GM18861 (cell line): ENCODE data around the gene SHB.

Experiments
- ATAC-seq: cut with Tn5 transposase; IDR thresholded peaks from one replicate; pipeline ENCODE4 v1.9.1; 2021; ENCODE audit not compliant: unreplicated experiment

The SHB gene

DNA sequence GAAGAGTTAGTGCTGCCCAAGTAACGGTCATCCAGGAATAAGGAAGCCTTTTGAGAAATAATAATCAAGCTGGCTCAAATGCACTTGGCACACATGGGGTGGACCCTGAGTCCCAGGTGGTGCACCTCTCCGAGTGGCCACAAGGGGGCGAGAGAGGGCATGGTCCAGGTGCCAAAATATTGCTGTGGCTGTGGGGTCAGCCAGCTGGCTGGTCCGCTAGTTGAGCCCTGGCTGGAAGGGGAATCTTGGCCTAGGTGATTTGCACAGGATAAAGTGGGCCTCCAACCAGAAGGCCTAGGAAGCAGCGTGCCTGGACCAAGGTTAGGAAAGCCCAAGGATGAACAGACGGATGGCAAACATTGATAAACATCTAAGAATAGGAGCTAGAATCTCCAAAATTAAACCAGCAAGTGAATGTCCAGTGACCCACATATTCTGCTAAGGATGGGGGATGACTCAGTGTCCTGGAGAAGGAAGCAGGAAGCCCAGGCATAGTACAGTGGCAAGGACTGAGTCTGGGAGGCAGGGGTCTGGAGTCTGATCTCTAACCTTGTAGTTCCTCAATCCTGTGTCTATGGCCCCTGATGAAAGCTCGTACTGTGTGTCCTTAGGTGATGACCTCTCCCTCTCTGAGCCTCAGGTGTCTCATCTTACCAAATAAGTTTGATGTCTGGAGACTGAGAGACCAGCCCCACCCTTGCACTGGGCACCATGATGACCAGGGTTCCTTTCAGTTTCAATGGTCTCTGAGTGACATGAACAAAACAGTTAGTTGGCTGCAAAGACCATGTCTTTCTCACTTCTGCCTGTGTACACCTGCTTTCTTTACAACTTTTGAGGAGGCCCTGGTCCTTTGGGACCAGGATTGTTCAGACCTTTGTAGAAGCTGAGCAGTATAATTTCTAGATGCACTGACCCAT lies 19.2 kb upstream of the SHB start:
- ATAC-seq: no peak

- no peak for ATAC-seq
Observed at GRCh38 chr9:38086496-38086895, 17.5 kb upstream of the SHB start.

DNA sequence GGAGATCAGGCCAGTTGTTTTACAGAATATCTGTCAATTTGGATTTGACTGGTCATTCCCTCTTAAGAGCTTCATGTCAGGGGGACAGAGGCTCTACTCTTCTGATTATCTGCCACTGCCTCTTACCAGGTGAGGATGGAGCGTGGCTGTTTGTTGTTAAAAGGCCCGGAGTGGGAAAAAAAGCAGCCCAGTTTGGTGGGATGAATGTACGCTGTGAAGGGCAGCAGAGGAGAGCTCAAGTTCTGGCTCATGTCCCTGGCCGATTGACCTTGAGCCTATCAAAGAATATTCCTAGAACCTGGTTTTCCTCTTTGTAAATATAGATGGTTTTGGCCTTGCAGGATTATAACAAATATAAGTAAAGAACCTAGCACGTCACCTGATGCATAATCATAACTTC lies 16.3 kb upstream of the SHB start:
- ATAC-seq: no peak

DNA sequence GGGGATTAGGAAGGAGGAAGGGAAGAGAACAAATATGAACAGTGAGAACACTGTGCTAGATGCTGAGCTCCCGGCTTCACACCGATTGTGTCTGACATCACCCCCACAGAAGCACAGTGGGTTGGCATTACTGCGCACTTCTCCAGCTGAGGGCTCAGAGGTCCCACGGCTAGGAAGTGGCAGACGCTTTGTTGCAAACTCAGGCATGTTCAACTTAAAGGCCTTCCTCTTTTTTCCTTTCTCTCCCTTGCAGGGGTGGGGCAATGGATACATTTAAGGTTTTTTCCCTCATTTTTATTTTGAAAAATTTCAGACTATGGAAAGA lies 15.5 kb upstream of the SHB start:
- ATAC-seq: no peak

GRCh38 chr9:38083858-38084555 lies 15.0 kb upstream of the SHB start:
- ATAC-seq: no peak

DNA sequence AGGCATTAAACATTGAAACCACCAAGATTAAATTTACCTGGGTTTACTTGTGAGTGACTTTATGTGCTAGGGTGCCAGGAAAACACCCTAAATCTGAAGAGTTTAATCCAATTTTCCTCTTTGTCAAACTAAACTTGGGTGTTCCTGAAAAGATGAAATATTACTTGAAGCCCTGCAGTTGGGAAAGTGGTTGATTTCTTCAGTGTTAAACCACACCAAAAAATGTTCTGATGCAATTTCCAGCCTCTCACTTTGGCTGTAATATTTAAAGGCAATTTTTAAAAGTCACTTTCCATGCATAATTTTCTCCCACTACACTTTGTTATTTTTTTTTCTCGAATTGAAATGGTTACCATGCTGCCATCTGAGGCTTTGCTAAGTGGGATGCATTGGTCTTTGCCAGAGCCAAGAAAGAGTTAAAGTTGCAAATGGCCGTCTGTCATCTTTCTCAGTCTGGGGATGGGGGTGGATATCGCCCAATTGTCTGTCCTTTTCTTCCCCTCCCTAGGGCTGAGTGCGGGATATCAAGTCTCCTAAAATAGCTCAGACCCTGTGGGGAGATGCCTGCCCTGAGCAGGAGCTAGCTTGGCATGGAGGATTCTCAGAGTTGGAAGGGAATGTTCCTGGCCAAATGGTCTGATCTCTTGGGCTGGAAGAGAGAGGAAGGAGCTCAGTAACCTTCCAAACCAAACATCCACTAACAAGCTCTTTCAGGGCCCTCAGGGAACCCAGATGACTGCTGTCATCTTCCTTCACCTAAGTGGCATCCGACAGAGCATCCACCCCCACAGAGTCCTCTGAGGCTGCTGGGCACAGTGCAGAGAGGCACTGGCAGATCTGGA lies 13.6 kb upstream of the SHB start:
- no peak for ATAC-seq

DNA sequence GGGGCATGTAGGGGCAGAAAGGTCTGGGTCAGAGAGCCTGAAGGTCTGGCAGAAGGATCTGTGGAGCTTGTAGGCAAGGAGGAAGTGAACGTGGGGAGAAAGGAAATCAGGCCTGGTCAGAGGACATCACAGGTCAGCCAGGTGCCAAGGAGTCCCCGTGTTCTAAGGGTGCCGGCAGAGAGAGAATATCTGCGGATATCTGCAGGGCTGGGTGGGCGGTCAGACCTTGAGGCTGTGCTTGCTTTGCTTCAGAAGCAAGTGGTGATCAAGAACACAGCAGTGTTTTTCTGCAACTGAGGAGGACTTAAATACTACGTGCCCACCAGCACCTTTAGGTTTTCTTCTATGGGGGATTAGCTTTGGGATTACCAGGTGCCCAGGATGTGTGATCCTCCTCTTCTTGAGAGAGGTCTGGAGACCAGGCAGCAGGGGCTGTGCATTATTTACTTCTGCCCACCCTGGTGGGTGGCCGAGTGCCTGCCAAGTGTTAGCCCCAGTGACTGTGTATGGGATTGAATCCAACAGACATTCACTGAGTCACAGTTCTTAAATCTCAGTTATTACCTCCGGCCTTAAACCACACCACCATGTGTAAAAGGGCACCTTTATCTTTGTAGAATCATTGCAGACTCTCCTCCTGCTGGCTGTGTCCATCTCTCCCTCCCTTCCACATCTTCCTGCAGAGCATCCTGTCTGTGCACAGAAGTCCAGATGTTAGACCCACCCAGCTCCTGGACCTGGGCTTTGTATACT lies 12.5 kb upstream of the SHB start:
- no peak for ATAC-seq

DNA sequence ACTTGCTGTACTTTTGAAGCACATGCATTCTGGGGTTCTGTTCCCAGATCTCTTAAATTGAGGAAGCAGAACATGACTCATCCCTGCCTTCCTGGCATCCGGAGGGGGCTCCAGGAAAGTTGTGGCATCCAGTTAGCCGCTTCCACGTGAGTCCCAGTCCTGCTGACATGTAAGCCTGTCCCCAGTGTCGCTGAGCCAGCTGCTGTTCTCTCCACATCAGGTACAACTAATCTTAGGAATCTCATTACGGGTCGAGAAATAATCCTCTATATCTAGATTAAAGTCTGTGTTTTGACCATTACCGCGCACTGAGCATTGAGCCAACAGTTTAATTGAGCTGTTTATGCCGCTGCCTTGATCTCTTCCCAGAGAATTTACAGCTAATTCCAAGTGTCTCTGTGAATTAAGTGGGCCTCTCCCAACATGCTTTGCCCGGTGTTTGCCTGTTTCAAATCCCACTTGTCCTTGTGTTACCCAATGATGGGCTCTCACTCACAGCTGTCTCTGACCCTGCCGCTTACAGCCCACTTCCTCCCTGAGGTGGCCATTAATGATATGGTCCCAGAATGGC lies 10.5 kb upstream of the SHB start:
- no peak for ATAC-seq

GRCh38 chr9:38075272-38075671 lies 6.2 kb upstream of the SHB start:
- no peak for ATAC-seq

DNA sequence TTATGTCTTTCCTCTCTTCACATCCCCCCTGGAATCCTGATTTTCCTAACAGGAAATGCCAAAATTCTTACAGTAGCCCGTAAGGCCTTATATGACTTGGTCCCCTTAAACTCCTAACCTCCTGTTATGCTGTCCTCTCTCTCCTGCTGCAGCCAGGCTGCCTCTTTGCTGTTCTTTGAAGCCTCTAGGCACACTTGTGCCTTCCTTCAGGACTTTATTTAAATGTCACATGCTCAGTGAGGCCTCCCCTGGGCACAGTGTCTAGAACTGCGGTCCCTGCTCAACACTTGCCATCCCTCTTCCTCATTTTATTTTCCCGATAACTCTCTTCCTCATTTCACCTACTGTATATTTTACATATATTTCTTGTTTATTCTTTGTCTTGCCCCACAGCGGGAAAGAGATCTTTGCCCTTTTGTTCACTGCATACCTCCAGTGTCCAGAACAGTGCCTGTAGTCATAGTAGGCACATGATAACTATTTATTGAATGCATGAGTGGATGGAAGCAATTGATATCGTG lies 5.5 kb upstream of the SHB start:
- ATAC-seq: no peak

- no peak for ATAC-seq
Observed at GRCh38 chr9:38073882-38074281, 4.9 kb upstream of the SHB start.

DNA sequence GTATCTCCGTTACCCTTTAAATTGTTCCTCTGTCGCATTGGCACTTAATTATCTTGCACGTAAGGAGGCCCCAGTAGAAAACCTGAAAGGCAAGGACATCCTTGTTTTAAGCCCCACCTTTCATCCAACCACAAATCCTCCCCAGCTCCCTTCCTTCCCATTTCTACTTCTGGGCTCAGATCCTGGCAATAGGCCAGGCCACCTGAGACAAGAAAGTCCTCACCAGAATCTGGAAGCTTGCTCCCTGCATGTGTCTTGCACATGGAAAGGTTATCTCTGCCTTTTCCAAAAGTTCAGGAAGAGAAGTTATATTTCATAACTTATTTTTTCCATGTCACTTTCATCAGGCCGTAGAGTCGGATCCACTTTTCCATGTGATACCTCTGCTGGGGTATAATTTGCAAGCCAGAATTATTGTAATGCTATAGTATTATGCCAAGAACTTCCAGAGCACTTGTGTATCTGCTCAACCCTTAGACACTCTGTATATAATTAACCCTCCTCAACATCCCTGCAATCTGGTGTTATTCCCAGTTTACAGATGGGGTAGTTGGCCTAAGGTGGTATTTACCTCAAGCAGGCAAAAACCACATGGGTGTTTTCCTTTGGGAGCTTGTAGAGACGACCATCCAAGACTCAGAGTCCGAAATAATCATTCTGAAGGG lies 2.6 kb upstream of the SHB start:
- ATAC-seq: no peak

- ATAC-seq: no peak
Observed at GRCh38 chr9:38067859-38068681, 957 bp downstream of the SHB start.

GRCh38 chr9:38066914-38067858 lies 1.8 kb downstream of the SHB start:
- no peak for ATAC-seq

DNA sequence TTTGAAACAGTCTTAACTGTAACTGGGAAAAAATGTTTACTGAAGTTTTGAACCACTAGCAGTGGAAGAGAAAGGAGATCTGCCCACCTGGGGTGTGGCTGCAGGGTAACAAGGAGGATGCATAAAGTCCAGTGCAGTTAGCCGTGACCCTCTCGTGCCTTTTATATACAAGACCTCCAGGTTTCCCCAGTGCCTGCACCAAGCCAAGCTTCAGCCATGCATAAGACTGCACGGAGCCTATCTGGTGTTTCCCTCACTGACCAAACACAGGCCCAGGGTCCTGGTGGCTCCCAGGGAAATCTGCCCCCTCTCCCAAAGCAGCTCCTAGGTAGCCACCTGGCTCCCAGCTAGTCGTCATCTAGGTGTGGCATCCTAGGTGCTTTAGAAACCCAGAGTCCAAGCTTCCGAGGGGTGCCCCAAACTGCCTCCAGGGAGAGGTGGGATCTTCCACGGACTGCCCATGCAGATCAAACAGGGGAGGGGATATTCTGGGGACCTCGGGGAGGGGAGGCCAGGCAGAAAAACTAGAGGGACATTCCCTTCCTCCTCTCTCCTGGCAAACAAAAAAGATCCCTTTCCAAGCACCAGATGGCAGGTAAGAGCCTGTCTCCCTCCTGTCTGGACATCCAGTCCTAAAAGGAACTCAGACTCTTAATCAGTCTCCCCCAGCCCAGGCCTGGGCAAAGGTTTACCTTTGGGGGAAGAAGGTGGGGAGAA lies 2.7 kb downstream of the SHB start:
- no peak for ATAC-seq

- ATAC-seq: peak; percentile 34
Observed at GRCh38 chr9:38065369-38066075, 3.5 kb downstream of the SHB start.
